Body of pancreas (tissue), 4 donors: ENCODE data around the gene ZNF692. TPM values are rescaled to one million over a fixed set of nuclear protein-coding genes. Genes with fewer than 3 reads are reported as not detected.

Experiments
- ATAC-seq: fragments of 150-250 bp; one replicate; pipeline ENCODE4 v1.9.1; 2016
- DNase-seq, 4 donors: peaks; one replicate each; pipeline ENCODE4 v3.0.0-alpha.2; 2019
- H3K27ac ChIP-seq, 4 donors: fragments of 200-600 bp; sonication (generic); 1 replicate in 3 of 4; 2 replicates in 1 of 4; pipeline versions ENCODE4 v1.5.1 to v1.6.1; 2016 to 2019; ENCODE audit warnings: mild to moderate bottlenecking in 1 of 4, mixed read lengths in 1 of 4, moderate library complexity in 1 of 4
- H3K27me3 ChIP-seq, 2 donors: fragments of 200-600 bp; sonication (generic); one replicate each; pipeline ENCODE4 v1.6.0; 2016; ENCODE audit warnings: mild to moderate bottlenecking in 1 of 2
- H3K36me3 ChIP-seq, 2 donors: fragments of 200-600 bp; sonication (generic); replicated peaks in 1 of 2; 2 replicates each; pipeline ENCODE4 v1.5.1; 2016; ENCODE audit warnings: low read depth in 2 of 2; ENCODE audit not compliant: insufficient read depth in 1 of 2
- H3K4me1 ChIP-seq: fragments of 200-600 bp; sonication (generic); one replicate; pipeline ENCODE4 v1.6.0; 2016
- H3K4me3 ChIP-seq, 2 donors: fragments of 200-600 bp; sonication (generic); 1 replicate in 1 of 2; 2 replicates in 1 of 2; pipeline ENCODE4 v1.5.1; 2016 to 2019
- H3K9me3 ChIP-seq, 3 donors: fragments of 200-600 bp; sonication (generic); 1 replicate in 2 of 3; 2 replicates in 1 of 3; pipeline ENCODE4 v1.5.1; 2016
- CTCF ChIP-seq, 7 experiments: fragments of 450-650 bp in 4 of 7; fragments of 200-600 bp in 3 of 7; sonication (generic) in 3 of 7; IDR thresholded peaks; one replicate each; pipeline ENCODE4 v1.5.1; 2016 to 2019; ENCODE audit warnings: antibody characterized with exemption in 7 of 7
- POLR2A ChIP-seq, 3 donors: fragments of 450-650 bp; IDR thresholded peaks; one replicate each; pipeline ENCODE4 v1.6.1; 2016; ENCODE audit warnings: antibody characterized with exemption in 3 of 3, mild to moderate bottlenecking in 2 of 3
- WGBS, 2 donors: methylation state at CpG; one replicate each; pipeline ENCODE4 v1.1.5; 2017; 5-methylcytosine and 5-hydroxymethylcytosine counted together
- intact Hi-C: fragments of 100-400 bp; cut with DNase I; formaldehyde crosslinking; loops from one replicate; pipeline ENCODE4 v1.15.1; 2023
- total RNA-seq, 2 donors: library from RNA; depleted of rRNA; stranded (reverse); fragments of >200 nt; gene quantifications; one replicate each; pipeline ENCODE4 v1.1.0, GENCODE V29; 2016

Gene ZNF692, protein sequence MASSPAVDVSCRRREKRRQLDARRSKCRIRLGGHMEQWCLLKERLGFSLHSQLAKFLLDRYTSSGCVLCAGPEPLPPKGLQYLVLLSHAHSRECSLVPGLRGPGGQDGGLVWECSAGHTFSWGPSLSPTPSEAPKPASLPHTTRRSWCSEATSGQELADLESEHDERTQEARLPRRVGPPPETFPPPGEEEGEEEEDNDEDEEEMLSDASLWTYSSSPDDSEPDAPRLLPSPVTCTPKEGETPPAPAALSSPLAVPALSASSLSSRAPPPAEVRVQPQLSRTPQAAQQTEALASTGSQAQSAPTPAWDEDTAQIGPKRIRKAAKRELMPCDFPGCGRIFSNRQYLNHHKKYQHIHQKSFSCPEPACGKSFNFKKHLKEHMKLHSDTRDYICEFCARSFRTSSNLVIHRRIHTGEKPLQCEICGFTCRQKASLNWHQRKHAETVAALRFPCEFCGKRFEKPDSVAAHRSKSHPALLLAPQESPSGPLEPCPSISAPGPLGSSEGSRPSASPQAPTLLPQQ
- total RNA-seq: 100 to 1,000 TPM in 1 of 2 donors, 10 to 100 TPM in 1; 35.8 to 128 TPM

DNA sequence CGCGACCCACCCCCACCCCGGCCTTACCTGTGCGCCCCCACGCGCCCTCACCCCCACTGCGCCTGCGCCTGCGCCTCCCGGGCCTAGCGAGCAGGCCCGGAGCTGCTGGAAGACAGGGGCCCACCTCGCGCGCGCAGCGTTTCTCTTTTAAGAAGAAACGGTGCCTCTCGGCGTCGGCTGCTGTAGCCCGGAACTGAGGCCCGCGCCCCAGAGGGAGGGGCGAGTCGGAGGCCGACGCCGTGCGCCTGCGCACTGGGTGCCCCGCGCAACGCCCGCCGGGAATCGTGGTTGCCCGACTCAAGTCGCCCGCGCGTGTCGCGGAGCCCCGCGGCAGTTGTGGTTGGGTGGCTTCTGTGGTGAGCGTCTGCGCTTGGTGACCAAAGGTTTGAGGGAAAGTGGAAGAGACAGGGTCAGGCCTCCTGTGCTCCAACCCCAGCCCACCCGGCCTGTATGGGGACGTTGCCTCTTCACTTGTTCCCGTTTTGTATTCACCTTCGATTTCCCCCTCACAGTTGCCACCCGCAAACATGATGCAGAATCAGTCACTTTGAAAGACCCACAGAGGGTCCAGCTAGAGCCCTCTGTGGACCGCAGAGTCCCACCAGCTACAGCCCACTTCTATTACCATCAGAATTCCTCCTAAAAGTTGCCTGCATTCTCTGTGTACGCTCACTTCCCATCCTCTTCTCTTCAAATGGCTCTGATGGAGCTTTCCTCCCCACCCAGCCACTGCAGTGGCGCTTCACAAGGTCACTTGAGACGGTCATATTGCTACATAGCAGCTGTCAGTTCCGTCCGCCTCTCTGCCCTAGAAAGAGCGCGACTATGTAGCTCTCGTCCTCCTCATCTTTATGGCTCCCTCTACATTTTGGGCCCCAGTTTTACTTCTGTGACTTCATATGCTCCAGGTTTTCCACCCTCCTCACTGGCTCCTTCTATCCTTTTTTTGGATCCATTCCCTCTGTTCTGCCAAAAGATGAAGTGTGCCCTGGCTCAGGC, at the start of gene ZNF692:
Gene ZNF692, minus strand, starts transcription at position 195 of the 999 bp plus-strand sequence. CDS start 776 bp downstream, outside the sequence.
- Histone ChIP-seq H3K4me1 (peaks cover 37% of the 10 kb centered on the region), H3K27ac (peak within 1 kb of the TSS; percentile 81 to 87 (median 86)), H3K36me3 (peaks cover 0 to under 1% of the 10 kb centered on the region in 2 donors), H3K4me3 (peak within 1 kb of the TSS; percentile 2 to 13), H3K9me3 (no peaks in the 10 kb centered on the region), H3K27me3 (no peaks in the 10 kb centered on the region)
- ATAC-seq (peak; percentile 91), DNase-seq (peak; percentile 97 to 99 (median 98))
- intact Hi-C loops: no loop called here
- WGBS, 2 donors: 7 to 28% methylated on average over 14 to 61 of the region's 62 CpGs
- TF ChIP-seq POLR2A (IDR thresholded peaks at IDR 0.05) (peak; percentile 49 to 87 (median 82)), CTCF (IDR thresholded peaks at IDR 0.05) (no peak)

- intact Hi-C loops: no loop called here
These were observed 48.1 kb upstream of the ZNF692 start for GRCh38 chr1:248906753-248907661.

GRCh38 chr1:248906009-248906752, 47.3 kb upstream of the ZNF692 start, which contains the start of gene PGBD2:
TSS of gene PGBD2 (plus strand) at chr1:248906235. CDS start at chr1:248913863, 7,628 bp downstream.
- peak within 1 kb of the TSS; percentile 88 to 96 (median 93) for H3K27ac ChIP-seq
- H3K27me3 ChIP-seq: no peaks in the 10 kb centered on the region
- intact Hi-C loops: no loop called here
- peak within 1 kb of the TSS; percentile 23 to 31 for H3K4me3 ChIP-seq
- 0 to 1% methylated on average over 15 to 78 of the region's 80 CpGs for WGBS, 2 donors
- no peaks in the 10 kb centered on the region for H3K36me3 ChIP-seq
- peak; percentile 92 for ATAC-seq
- TF ChIP-seq CTCF (IDR thresholded peaks at IDR 0.05): peak; percentile 28 to 87 (median 70)
- peak; percentile 84 to 91 (median 91) for TF ChIP-seq POLR2A (IDR thresholded peaks at IDR 0.05)
- H3K4me1 ChIP-seq: peaks cover 40% of the 10 kb centered on the region
- peak; percentile 94 to 96 (median 94) for DNase-seq
- no peaks in the 10 kb centered on the region for H3K9me3 ChIP-seq

More at GRCh38 chr1:248906753-248907661, 48.1 kb upstream of the ZNF692 start:
- no peak for TF ChIP-seq CTCF (IDR thresholded peaks at IDR 0.05)
- TF ChIP-seq POLR2A (IDR thresholded peaks at IDR 0.05): peak in 1 of 3 donors; percentile 5
- H3K36me3 ChIP-seq: no peaks in the 10 kb centered on the region
- DNase-seq (peak; percentile 21 to 35 (median 33)), ATAC-seq (peak; percentile 29)
- peak overlapping the region in 1 of 2 donors; percentile 23 for H3K4me3 ChIP-seq
- no peaks in the 10 kb centered on the region for H3K9me3 ChIP-seq
- H3K4me1 ChIP-seq: peaks cover 40% of the 10 kb centered on the region
- WGBS, 2 donors: 10 to 15% methylated on average over 13 to 18 of the region's 18 CpGs
- H3K27me3 ChIP-seq: no peaks in the 10 kb centered on the region
- peak overlapping the region; percentile 88 to 96 (median 93) for H3K27ac ChIP-seq
